CD4-positive, alpha-beta T cell (primary cell): ENCODE measurements around the gene FAM47A. TPM values are rescaled to one million over a fixed set of nuclear protein-coding genes. Genes with fewer than 3 reads are reported as not detected.

Experiments used
- ATAC-seq: fragments of 200-7000 bp; cut with Tn5 transposase; one replicate; pipeline ENCODE4 v1.10.0; 2022; ENCODE audit warnings: mild to moderate bottlenecking; ENCODE audit not compliant: poor library complexity
- CTCF ChIA-PET: fragments of 350-600 bp; sonication (Branson Sonifier 250); formaldehyde crosslinking; loops from one replicate; lab custom pipeline; 2021; ENCODE audit warnings: antibody characterized with exemption, inconsistent platforms; lab: Charles Lee
- POLR2A ChIA-PET: fragments of 350-600 bp; sonication (Branson Sonifier 250); formaldehyde crosslinking; loops from one replicate; lab custom pipeline; 2021; ENCODE audit warnings: antibody characterized with exemption, inconsistent platforms; lab: Charles Lee
- DNase-seq, 14 experiments: peaks; one replicate each; pipeline ENCODE4 v3.0.0-alpha.2; 2013 to 2020; ENCODE audit warnings: mixed read lengths in 2 of 14
- H3K27ac ChIP-seq, 2 donors: one replicate each; pipeline versions ENCODE4 v1.5.1 to v1.7.0; 2013; ENCODE audit warnings: low read length in 2 of 2, low read depth in 1 of 2, mild to moderate bottlenecking in 1 of 2
- H3K27me3 ChIP-seq, 2 experiments: 1 replicate in 1 of 2; 2 replicates in 1 of 2; pipeline versions ENCODE4 v1.6.1 to v1.7.0; 2013; ENCODE audit warnings: low read length in 2 of 2, control low read depth in 1 of 2, mild to moderate bottlenecking in 1 of 2, moderate library complexity in 1 of 2; ENCODE audit not compliant: insufficient read depth in 2 of 2, control insufficient read depth in 1 of 2
- H3K36me3 ChIP-seq: one replicate; pipeline ENCODE4 v1.6.1; 2013; ENCODE audit warnings: low read length, control low read depth; ENCODE audit not compliant: insufficient read depth
- H3K4me1 ChIP-seq: one replicate; pipeline ENCODE4 v1.6.1; 2013; ENCODE audit warnings: low read length, control low read depth; ENCODE audit not compliant: insufficient read depth
- H3K4me3 ChIP-seq: one replicate; pipeline ENCODE4 v1.5.1; 2013; ENCODE audit warnings: mild to moderate bottlenecking, low read length, moderate library complexity
- H3K9me3 ChIP-seq, 2 experiments: 1 replicate in 1 of 2; 2 replicates in 1 of 2; pipeline versions ENCODE4 v1.6.1 to v1.7.0; 2013; ENCODE audit warnings: low read length in 2 of 2, mild to moderate bottlenecking in 2 of 2, control low read depth in 1 of 2, moderate library complexity in 1 of 2; ENCODE audit not compliant: control insufficient read depth in 1 of 2, insufficient read depth in 1 of 2
- H3K27ac Mint-ChIP-seq: one replicate; pipeline ENCODE4 v1.8.0; 2020; ENCODE audit warnings: mixed read lengths
- H3K27me3 Mint-ChIP-seq: one replicate; pipeline ENCODE4 v1.8.0; 2021; ENCODE audit warnings: mixed read lengths
- H3K36me3 Mint-ChIP-seq: one replicate; pipeline ENCODE4 v1.8.0; 2021; ENCODE audit warnings: low read depth, mixed read lengths
- H3K4me1 Mint-ChIP-seq: one replicate; pipeline ENCODE4 v1.8.0; 2021; ENCODE audit warnings: low read depth, mixed read lengths
- H3K4me3 Mint-ChIP-seq: one replicate; pipeline ENCODE4 v1.8.0; 2020; ENCODE audit warnings: mild to moderate bottlenecking, mixed read lengths
- H3K9me3 Mint-ChIP-seq: one replicate; pipeline ENCODE4 v1.8.0; 2020; ENCODE audit warnings: mixed read lengths
- intact Hi-C, 2 experiments: fragments of 100-400 bp; cut with DNase I in 1 of 2; cut with micrococcal nuclease in 1 of 2; formaldehyde crosslinking; loops; one replicate each; pipeline versions ENCODE4 v1.15.1 to v1.9.0; 2023 to 2025; cut with DNase I, micrococcal nuclease
- total RNA-seq, 174 experiments: library from RNA in 2 of 174; stranded (reverse) in 2 of 174; gene quantifications; one replicate each; pipeline ENCODE4 v1.2.3 and lab custom pipeline; 2021 to 2026
- TF ChIP-seq, protein P1 (sequence below): fragments of 200-600 bp; IDR thresholded peaks from one replicate; pipeline ENCODE4 v1.8.0; 2022; ENCODE audit warnings: antibody characterized with exemption, mild to moderate bottlenecking

Gene FAM47A
- total RNA-seq, 2 experiments from 2014 or later: not detected

DNA sequence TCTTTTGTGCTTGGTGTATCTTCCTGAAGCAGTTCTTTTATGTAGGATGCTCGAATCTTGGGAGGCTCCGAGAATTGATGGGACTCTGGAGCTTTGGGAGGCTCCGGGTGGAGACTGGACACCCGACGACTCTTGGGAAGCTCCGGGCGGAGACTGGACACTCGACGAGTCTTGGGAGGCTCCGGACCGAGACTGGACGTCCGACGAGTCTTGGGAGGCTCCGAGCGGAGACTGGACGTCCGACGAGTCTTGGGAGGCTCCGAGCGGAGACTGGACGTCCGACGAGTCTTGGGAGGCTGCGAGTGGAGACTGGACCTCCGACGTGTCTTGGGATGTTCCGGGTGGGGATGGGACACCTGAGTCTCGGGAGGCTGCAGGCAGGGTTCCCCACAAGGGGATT lies 1.6 kb downstream of the FAM47A start:
- Histone ChIP-seq H3K4me3 (no peak overlapping the region), H3K27me3 (no peaks in the 10 kb centered on the region), H3K36me3 (no peaks in the 10 kb centered on the region), H3K9me3 (peaks cover 0 to 29% of the 10 kb centered on the region in 2 experiments), H3K27ac (no peak overlapping the region), H3K4me1 (no peaks in the 10 kb centered on the region)
- H3K36me3 Mint-ChIP-seq: no peaks in the 10 kb centered on the region
- no peaks in the 10 kb centered on the region for H3K4me1 Mint-ChIP-seq
- H3K4me3 Mint-ChIP-seq: no peak overlapping the region
- intact Hi-C loops: no loop called here
- TF ChIP-seq, protein P1, sequence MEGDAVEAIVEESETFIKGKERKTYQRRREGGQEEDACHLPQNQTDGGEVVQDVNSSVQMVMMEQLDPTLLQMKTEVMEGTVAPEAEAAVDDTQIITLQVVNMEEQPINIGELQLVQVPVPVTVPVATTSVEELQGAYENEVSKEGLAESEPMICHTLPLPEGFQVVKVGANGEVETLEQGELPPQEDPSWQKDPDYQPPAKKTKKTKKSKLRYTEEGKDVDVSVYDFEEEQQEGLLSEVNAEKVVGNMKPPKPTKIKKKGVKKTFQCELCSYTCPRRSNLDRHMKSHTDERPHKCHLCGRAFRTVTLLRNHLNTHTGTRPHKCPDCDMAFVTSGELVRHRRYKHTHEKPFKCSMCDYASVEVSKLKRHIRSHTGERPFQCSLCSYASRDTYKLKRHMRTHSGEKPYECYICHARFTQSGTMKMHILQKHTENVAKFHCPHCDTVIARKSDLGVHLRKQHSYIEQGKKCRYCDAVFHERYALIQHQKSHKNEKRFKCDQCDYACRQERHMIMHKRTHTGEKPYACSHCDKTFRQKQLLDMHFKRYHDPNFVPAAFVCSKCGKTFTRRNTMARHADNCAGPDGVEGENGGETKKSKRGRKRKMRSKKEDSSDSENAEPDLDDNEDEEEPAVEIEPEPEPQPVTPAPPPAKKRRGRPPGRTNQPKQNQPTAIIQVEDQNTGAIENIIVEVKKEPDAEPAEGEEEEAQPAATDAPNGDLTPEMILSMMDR: no peak
- DNase-seq: no peak
- CTCF ChIA-PET: no interaction called here
- ATAC-seq: no peak
- no peak overlapping the region for H3K27ac Mint-ChIP-seq
- POLR2A ChIA-PET: no interaction called here
- no peaks in the 10 kb centered on the region for H3K27me3 Mint-ChIP-seq
- H3K9me3 Mint-ChIP-seq: no peaks in the 10 kb centered on the region

DNA sequence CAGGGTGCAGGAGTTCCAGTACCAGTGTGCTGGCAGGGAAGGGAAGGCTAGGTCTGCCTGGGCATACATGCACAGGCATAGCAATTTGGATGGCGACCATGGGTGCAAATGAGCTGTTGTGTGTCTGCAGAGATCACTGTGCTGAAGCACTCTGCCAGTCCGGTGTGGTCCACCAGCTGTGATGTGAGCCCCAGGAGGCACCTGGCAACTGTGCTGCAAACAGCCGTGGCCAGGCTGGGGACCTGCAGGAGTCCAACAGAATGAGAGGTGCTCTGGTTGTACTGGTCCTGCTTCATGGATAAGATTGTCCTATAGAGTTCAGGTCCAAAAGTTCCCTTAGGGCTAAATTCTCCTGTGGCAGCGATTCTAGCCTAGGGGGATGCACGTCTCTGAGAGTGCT lies 6.1 kb downstream of the FAM47A start:
- peaks cover 0 to 18% of the 10 kb centered on the region in 2 experiments for H3K9me3 ChIP-seq
- no peaks in the 10 kb centered on the region for H3K9me3 Mint-ChIP-seq
- H3K36me3 Mint-ChIP-seq: no peaks in the 10 kb centered on the region
- DNase-seq (no peak), ATAC-seq (no peak)
- H3K4me1 ChIP-seq: no peaks in the 10 kb centered on the region
- H3K4me3 ChIP-seq: no peak overlapping the region
- TF ChIP-seq, protein P1: no peak
- no peaks in the 10 kb centered on the region for H3K4me1 Mint-ChIP-seq
- H3K27ac ChIP-seq: no peak overlapping the region
- no peaks in the 10 kb centered on the region for H3K36me3 ChIP-seq
- H3K27ac Mint-ChIP-seq: no peak overlapping the region
- ChIA-PET CTCF (no interaction called here), POLR2A (no interaction called here)
- intact Hi-C loops: no loop called here
- H3K27me3 Mint-ChIP-seq: no peaks in the 10 kb centered on the region
- no peak overlapping the region for H3K4me3 Mint-ChIP-seq
- H3K27me3 ChIP-seq: no peaks in the 10 kb centered on the region

DNA sequence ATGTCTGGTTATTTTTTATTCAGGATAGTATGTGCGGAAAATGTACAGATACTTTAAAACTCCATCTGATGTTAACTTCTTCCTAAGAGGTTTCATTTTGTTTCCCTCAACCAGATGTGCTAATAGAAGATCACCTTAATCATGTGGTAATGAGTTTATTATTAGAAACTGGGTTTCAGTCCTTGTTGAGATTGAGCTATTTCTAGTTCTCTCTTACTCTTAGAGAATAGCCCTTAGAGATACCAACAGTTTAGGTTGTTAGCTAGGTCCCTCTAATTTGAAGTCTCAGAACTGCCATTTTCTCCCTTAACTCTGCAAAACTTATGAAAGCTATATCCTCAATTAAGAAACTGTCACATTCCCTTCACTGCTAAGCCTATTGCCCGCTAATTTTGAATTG lies 13.0 kb downstream of the FAM47A start:
- H3K4me3 Mint-ChIP-seq: no peak overlapping the region

More for the DNA sequence above, 13.0 kb downstream of the FAM47A start:
- no peaks in the 10 kb centered on the region for H3K4me1 Mint-ChIP-seq
- no peak overlapping the region for H3K27ac Mint-ChIP-seq
- Histone ChIP-seq H3K4me1 (no peaks in the 10 kb centered on the region), H3K36me3 (no peaks in the 10 kb centered on the region), H3K4me3 (no peak overlapping the region), H3K27ac (no peak overlapping the region), H3K9me3 (no peaks in the 10 kb centered on the region), H3K27me3 (no peaks in the 10 kb centered on the region)
- TF ChIP-seq, protein P1: no peak
- DNase-seq (no peak), ATAC-seq (no peak)
- H3K9me3 Mint-ChIP-seq: no peaks in the 10 kb centered on the region
- H3K36me3 Mint-ChIP-seq: no peaks in the 10 kb centered on the region
- no peaks in the 10 kb centered on the region for H3K27me3 Mint-ChIP-seq
- intact Hi-C loops: no loop called here
- POLR2A ChIA-PET: no interaction called here
- CTCF ChIA-PET: no interaction called here
